Measurements from ENCODE around the gene FBXL17.

The FBXL17 gene

DNA sequence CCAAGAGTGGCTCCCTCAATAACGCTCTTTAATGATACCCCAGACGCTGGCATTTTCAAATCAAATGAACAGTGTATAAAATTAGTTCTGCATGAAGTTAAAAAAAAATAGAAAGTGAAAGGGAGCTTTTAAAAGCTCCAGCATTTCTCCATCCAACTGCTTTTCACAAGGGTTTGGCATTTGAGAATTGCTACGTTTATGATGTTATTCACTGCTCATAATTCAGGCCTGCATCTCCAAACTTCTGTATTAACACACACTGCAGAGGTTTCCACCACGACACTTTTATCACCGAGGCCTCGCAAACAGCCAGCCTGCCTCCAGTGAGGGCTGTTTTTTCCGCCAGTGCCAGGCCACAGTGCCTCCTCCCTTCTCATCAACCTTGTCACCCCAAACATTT, 505.6 kb downstream of the FBXL17 start:
- no peak for TF ChIP-seq CTCF (IDR thresholded peaks at IDR 0.05; ENCODE audit: control insufficient read depth, extremely low read depth, insufficient read depth)

GRCh38 chr5:107875833-107876232, 506.1 kb downstream of the FBXL17 start:
- DNase-seq (ENCODE audit: low read depth), result no peak
- no peak overlapping the region for H3K4me3 ChIP-seq (ENCODE audit: low read depth, low read length)
- TF ChIP-seq CTCF (IDR thresholded peaks at IDR 0.05; ENCODE audit: control insufficient read depth, extremely low read depth, insufficient read depth), result no peak

More for the DNA sequence above, 505.6 kb downstream of the FBXL17 start:
- no peak overlapping the region for H3K4me3 ChIP-seq (ENCODE audit: low read depth, low read length)
- DNase-seq (ENCODE audit: low read depth), result no peak

DNA sequence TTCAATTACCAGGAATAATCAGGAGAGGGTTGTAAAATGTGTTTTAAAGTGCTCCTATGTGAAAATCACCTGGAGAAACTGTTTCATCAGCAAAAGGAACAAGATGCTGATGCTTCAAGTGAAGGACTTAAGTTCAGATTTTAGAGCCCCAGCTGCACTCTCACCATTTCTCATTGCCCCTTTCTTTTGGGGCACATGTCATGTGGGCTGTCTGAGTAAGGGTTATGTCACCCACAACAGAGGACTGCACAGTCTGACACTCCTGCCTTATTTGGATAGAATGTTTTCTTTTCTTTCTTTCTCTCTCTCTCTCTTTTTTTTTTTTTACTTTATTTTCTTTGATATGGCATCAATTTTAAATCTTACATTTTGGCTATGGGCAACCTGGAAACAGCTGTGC, 507.1 kb downstream of the FBXL17 start:
- no peak overlapping the region for H3K4me3 ChIP-seq (ENCODE audit: low read depth, low read length)
- DNase-seq (ENCODE audit: low read depth), result no peak
- no peak for TF ChIP-seq CTCF (IDR thresholded peaks at IDR 0.05; ENCODE audit: control insufficient read depth, extremely low read depth, insufficient read depth)

DNA sequence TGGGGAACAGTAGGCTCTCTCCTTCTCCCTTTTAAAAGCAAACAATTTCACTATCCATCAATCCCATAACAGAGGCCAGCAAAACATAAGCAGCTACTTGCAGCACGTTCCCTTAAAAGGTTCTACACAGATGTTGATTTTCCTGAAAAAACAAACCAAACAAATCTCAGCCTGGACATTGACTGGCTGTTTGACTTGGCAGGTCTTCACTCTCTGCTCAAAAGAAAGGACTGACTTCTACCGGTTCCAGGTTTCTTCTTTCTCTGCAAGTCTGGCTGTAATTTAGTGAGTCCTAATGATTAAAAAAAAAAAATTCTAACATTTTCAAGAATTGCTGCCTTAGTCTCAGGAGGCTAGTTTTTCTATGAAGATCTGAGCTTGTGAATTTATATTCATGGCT, 508.0 kb downstream of the FBXL17 start:
- DNase-seq (ENCODE audit: low read depth), result peak; percentile 94
- H3K4me3 ChIP-seq (ENCODE audit: low read depth, low read length), result no peak overlapping the region
- no peak for TF ChIP-seq CTCF (IDR thresholded peaks at IDR 0.05; ENCODE audit: control insufficient read depth, extremely low read depth, insufficient read depth)

- no peak for DNase-seq (ENCODE audit: low read depth)
- no peak overlapping the region for H3K4me3 ChIP-seq (ENCODE audit: low read depth, low read length)
- TF ChIP-seq CTCF (IDR thresholded peaks at IDR 0.05; ENCODE audit: control insufficient read depth, extremely low read depth, insufficient read depth), result no peak
These were observed 510.9 kb downstream of the FBXL17 start for GRCh38 chr5:107871023-107871422.

- no peak for TF ChIP-seq CTCF (IDR thresholded peaks at IDR 0.05; ENCODE audit: control insufficient read depth, extremely low read depth, insufficient read depth)
- H3K4me3 ChIP-seq (ENCODE audit: low read depth, low read length), result no peak overlapping the region
- DNase-seq (ENCODE audit: low read depth), result peak; percentile 77
These were observed 512.3 kb downstream of the FBXL17 start for GRCh38 chr5:107869438-107870115.
